NCI-H2227 (cell line): ENCODE results near the gene GRM7.

Experiments
- DNase-seq: peaks from one replicate; lab custom pipeline; 2025; ENCODE audit not compliant: unreplicated experiment; lab: John Stamatoyannopoulos, UW

GRM7 gene

GRCh38 chr3:7290077-7290825 is 429.3 kb downstream of the GRM7 start:
- no peak for DNase-seq

- no peak for DNase-seq
Measured at GRCh38 chr3:7292362-7292761, 431.4 kb downstream of the GRM7 start.

- no peak for DNase-seq
Measured at GRCh38 chr3:7293286-7293685, 432.4 kb downstream of the GRM7 start.

GRCh38 chr3:7305561-7305960 is 444.6 kb downstream of the GRM7 start:
- no peak for DNase-seq

GRCh38 chr3:7306901-7307300 is 446.0 kb downstream of the GRM7 start:
- DNase-seq = no peak

GRCh38 chr3:7307410-7307809 is 446.5 kb downstream of the GRM7 start:
- no peak for DNase-seq

- no peak for DNase-seq
Measured at GRCh38 chr3:7309641-7310102, 448.8 kb downstream of the GRM7 start.

- no peak for DNase-seq
Measured at GRCh38 chr3:7315037-7315436, 454.1 kb downstream of the GRM7 start.

- DNase-seq = no peak
Measured at GRCh38 chr3:7322957-7323669, 462.2 kb downstream of the GRM7 start.

GRCh38 chr3:7328339-7328738 is 467.4 kb downstream of the GRM7 start:
- no peak for DNase-seq

GRCh38 chr3:7332696-7333095 is 471.8 kb downstream of the GRM7 start:
- no peak for DNase-seq

- no peak for DNase-seq
Measured at GRCh38 chr3:7333125-7333524, 472.2 kb downstream of the GRM7 start.

- DNase-seq = no peak
Measured at GRCh38 chr3:7340795-7341194, 479.9 kb downstream of the GRM7 start.

- DNase-seq = no peak
Measured at GRCh38 chr3:7346364-7346763, 485.4 kb downstream of the GRM7 start.

- no peak for DNase-seq
Measured at GRCh38 chr3:7357101-7357500, 496.2 kb downstream of the GRM7 start.

- no peak for DNase-seq
Measured at GRCh38 chr3:7367968-7368367, 507.1 kb downstream of the GRM7 start.

GRCh38 chr3:7368597-7368996 is 507.7 kb downstream of the GRM7 start:
- no peak for DNase-seq

- no peak for DNase-seq
Measured at GRCh38 chr3:7371693-7372572, 511.0 kb downstream of the GRM7 start.

- DNase-seq = no peak
Measured at GRCh38 chr3:7377103-7377502, 516.2 kb downstream of the GRM7 start.

- DNase-seq = no peak
Measured at GRCh38 chr3:7381741-7382140, 520.8 kb downstream of the GRM7 start.

GRCh38 chr3:7382293-7383010 is 521.5 kb downstream of the GRM7 start:
- DNase-seq = no peak
